HepG2 (cell line): ENCODE data around the gene TRPC1. TPM values are rescaled to one million over a fixed set of nuclear protein-coding genes. Genes with fewer than 3 reads are reported as not detected.

Experiments
- ARID3A ChIP-seq: IDR thresholded peaks from 2 replicates; pipeline ENCODE4 v1.6.1; 2012; ENCODE audit warnings: low read depth, low read length, improper control_type of control experiment
- ATF7-NPFF ChIP-seq: sonication (generic); formaldehyde crosslinking; IDR thresholded peaks from 2 replicates; pipeline ENCODE4 v1.8.1; 2023; ENCODE audit warnings: mild to moderate bottlenecking, low read depth, missing genetic modification reagents, moderate library complexity
- ELK4 ChIP-seq: sonication (generic); formaldehyde crosslinking; IDR thresholded peaks from 2 replicates; pipeline ENCODE4 v1.9.0; 2021; ENCODE audit warnings: missing genetic modification reagents, borderline replicate concordance
- HDAC2 ChIP-seq: sonication (generic); formaldehyde crosslinking; IDR thresholded peaks from 2 replicates; pipeline ENCODE4 v1.4.0; 2020; ENCODE audit warnings: missing genetic modification reagents
- HMG20B ChIP-seq: conservative IDR thresholded peaks from 2 replicates; pipeline ENCODE4 v1.6.1; 2016; ENCODE audit warnings: missing genetic modification reagents, missing compliant biosample characterization
- HOXD1 ChIP-seq: sonication (generic); formaldehyde crosslinking; IDR thresholded peaks from 2 replicates; pipeline ENCODE4 v1.5.0; 2020; ENCODE audit warnings: missing genetic modification reagents
- NKX3-1 ChIP-seq: sonication (generic); formaldehyde crosslinking; IDR thresholded peaks from 2 replicates; pipeline ENCODE4 v1.5.0; 2020; ENCODE audit warnings: missing genetic modification reagents
- ZC3H4 ChIP-seq: sonication (generic); formaldehyde crosslinking; IDR thresholded peaks from 2 replicates; pipeline ENCODE4 v1.4.0; 2020; ENCODE audit warnings: missing genetic modification reagents, borderline replicate concordance
- ZNF138 ChIP-seq: sonication (generic); formaldehyde crosslinking; IDR thresholded peaks from 2 replicates; pipeline ENCODE4 v1.5.0; 2020; ENCODE audit warnings: mild to moderate bottlenecking, low read depth, missing genetic modification reagents
- ZNF18 ChIP-seq: sonication (generic); formaldehyde crosslinking; IDR thresholded peaks from 2 replicates; pipeline ENCODE4 v1.8.0; 2022; ENCODE audit warnings: mild to moderate bottlenecking, missing genetic modification reagents; ENCODE audit not compliant: insufficient replicate concordance
- ZNF224 ChIP-seq: sonication (generic); formaldehyde crosslinking; IDR thresholded peaks from 2 replicates; pipeline ENCODE4 v1.5.0; 2020; ENCODE audit warnings: mild to moderate bottlenecking, missing genetic modification reagents
- ZNF281 ChIP-seq: sonication (generic); formaldehyde crosslinking; IDR thresholded peaks from 2 replicates; pipeline ENCODE4 v1.4.0; 2020; ENCODE audit warnings: missing genetic modification reagents, borderline replicate concordance
- ZNF530 ChIP-seq: sonication (generic); formaldehyde crosslinking; IDR thresholded peaks from 2 replicates; pipeline ENCODE4 v1.5.0; 2020; ENCODE audit warnings: low read depth, mild to moderate bottlenecking, missing genetic modification reagents
- ZNF556 ChIP-seq: sonication (generic); formaldehyde crosslinking; IDR thresholded peaks from 2 replicates; pipeline ENCODE4 v1.4.0; 2020; ENCODE audit warnings: mild to moderate bottlenecking, missing genetic modification reagents, borderline replicate concordance
- ZNF562 ChIP-seq: sonication (generic); formaldehyde crosslinking; IDR thresholded peaks from 2 replicates; pipeline ENCODE4 v1.8.0; 2022; ENCODE audit warnings: missing genetic modification reagents, borderline replicate concordance
- ZNF567 ChIP-seq: sonication (generic); formaldehyde crosslinking; IDR thresholded peaks from 2 replicates; pipeline ENCODE4 v1.8.1; 2023; ENCODE audit warnings: mild to moderate bottlenecking, missing genetic modification reagents, borderline replicate concordance
- polyA plus RNA-seq, 8 experiments: library from polyadenylated mRNA; depleted of rRNA in 3 of 8; stranded (reverse) in 7 of 8; unstranded in 1 of 8; fragments of >200 nt; fragmentation: Illumina TruSeq in 4 of 8; extraction: Trizol in 4 of 8; gene quantifications; 2 replicates each; pipeline versions ENCODE4 v1.2.1 to v1.2.3, GENCODE V29; 2011 to 2016; ENCODE audit warnings: low read depth in 4 of 8, missing spikeins in 1 of 8, mixed read lengths in 1 of 8; ENCODE audit not compliant: insufficient read depth in 1 of 8
- total RNA-seq, 5 experiments: library from RNA; depleted of rRNA; stranded (reverse); fragments of >200 nt; fragmentation: Illumina TruSeq; extraction: Trizol; gene quantifications; 2 replicates each; pipeline ENCODE4 v1.2.3, GENCODE V29; 2016; ENCODE audit warnings: low read depth in 1 of 5
- TF ChIP-seq, protein P1 (sequence below): IDR thresholded peaks from 2 replicates; pipeline ENCODE4 v1.6.1; 2016; ENCODE audit warnings: missing compliant biosample characterization, missing genetic modification reagents, borderline replicate concordance
- TF ChIP-seq, protein P2 (sequence below): sonication (generic); formaldehyde crosslinking; IDR thresholded peaks from 2 replicates; pipeline ENCODE4 v1.8.1; 2023; ENCODE audit warnings: mild to moderate bottlenecking, missing genetic modification reagents

Gene TRPC1
- total and polyA plus RNA-seq, 2 of the 13 experiments (the other 11 are each of a cell fraction or from before 2014, with no cell fraction given): 10.8 to 13.1 TPM

DNA sequence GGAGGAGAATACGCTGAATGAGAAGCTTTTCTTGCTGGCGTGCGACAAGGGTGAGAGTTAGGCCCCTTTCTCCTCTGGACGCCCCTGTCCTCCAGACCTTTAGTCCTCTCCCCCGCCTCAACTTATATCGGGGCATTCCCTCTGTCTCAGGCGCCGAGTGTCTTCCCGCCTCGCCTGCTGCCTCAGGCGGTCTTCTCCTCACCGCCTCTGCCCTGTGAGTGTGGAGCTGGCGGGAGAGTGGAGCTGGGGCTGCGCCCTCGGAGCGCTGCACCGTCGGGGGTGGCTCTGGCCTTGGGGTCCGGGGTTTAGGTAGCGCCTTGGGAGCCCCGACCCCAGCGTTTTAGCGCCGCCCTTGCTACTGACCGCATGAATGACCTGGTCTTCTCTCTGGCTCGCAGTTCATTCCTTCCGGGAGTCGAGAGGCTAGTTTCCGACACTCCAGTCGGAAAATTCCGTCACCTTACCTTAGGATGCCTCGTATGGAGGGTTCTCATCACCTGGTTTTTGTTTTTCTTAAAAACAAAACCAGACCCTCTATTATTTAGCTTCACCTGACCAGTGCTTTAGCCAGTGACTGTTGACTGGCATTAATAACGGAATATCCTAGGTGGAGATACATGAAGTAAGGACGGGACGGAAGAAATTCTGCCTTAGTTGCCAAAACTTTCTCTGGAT is 985 bp downstream of the TRPC1 start (continued):
- TF ChIP-seq, protein P1, sequence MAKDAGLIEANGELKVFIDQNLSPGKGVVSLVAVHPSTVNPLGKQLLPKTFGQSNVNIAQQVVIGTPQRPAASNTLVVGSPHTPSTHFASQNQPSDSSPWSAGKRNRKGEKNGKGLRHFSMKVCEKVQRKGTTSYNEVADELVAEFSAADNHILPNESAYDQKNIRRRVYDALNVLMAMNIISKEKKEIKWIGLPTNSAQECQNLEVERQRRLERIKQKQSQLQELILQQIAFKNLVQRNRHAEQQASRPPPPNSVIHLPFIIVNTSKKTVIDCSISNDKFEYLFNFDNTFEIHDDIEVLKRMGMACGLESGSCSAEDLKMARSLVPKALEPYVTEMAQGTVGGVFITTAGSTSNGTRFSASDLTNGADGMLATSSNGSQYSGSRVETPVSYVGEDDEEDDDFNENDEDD (CRISPR knock-in tag): peak; percentile 46; the same call in 1 of the 2 replicates
- peak; percentile 71 for TF ChIP-seq ZNF18 (CRISPR knock-in tag)
- TF ChIP-seq ZNF562 (CRISPR knock-in tag): no peak
- TF ChIP-seq ARID3A: no peak
- TF ChIP-seq ZNF281: no peak
- TF ChIP-seq ZNF567: no peak
- no peak for TF ChIP-seq ZC3H4
- peak; percentile 48; the same call in 1 of the 2 replicates for TF ChIP-seq HDAC2 (CRISPR knock-in tag)
- TF ChIP-seq, protein P2, sequence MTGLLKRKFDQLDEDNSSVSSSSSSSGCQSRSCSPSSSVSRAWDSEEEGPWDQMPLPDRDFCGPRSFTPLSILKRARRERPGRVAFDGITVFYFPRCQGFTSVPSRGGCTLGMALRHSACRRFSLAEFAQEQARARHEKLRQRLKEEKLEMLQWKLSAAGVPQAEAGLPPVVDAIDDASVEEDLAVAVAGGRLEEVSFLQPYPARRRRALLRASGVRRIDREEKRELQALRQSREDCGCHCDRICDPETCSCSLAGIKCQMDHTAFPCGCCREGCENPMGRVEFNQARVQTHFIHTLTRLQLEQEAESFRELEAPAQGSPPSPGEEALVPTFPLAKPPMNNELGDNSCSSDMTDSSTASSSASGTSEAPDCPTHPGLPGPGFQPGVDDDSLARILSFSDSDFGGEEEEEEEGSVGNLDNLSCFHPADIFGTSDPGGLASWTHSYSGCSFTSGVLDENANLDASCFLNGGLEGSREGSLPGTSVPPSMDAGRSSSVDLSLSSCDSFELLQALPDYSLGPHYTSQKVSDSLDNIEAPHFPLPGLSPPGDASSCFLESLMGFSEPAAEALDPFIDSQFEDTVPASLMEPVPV: no peak
- TF ChIP-seq HOXD1 (CRISPR knock-in tag): no peak
- TF ChIP-seq ZNF556: 0 out of 2 replicates have a peak, but pooled peaks have one; percentile 31
- no peak for TF ChIP-seq ELK4 (CRISPR knock-in tag)
- 0 out of 2 replicates have a peak, but pooled peaks have one; percentile 31 for TF ChIP-seq ZNF138 (CRISPR knock-in tag)
- TF ChIP-seq ATF7-NPFF: no peak; the same call in 1 of the 2 replicates
- TF ChIP-seq ZNF530 (CRISPR knock-in tag): no peak
- TF ChIP-seq NKX3-1 (CRISPR knock-in tag): no peak
- no peak for TF ChIP-seq ZNF224 (CRISPR knock-in tag)
- 0 out of 2 replicates have a peak, but pooled peaks have one; percentile 7 for TF ChIP-seq HMG20B (CRISPR knock-in tag)
